ENCODE data around the gene KLF3.

KLF3 gene

DNA sequence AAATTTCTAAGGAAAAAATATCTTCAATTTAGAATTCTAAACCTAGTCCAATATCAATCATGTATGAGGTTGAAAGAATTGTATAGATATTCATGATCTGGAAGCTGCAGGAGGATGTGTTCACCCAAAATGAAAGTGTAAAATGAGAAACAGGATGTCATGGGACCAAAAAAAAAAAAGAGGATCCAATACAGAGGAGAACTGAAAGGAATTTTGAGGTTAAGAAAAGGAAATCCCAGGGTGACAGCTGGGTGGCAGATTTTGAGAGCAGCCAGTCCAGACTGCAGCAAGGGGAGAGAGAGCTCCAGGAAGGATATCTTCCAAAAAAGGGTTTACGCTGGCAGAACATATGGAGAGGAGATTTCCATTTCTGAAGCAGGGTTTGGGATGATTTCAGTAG, 79.9 kb downstream of the KLF3 start:
- no peak for DNase-seq (ENCODE audit: low spot score)

DNA sequence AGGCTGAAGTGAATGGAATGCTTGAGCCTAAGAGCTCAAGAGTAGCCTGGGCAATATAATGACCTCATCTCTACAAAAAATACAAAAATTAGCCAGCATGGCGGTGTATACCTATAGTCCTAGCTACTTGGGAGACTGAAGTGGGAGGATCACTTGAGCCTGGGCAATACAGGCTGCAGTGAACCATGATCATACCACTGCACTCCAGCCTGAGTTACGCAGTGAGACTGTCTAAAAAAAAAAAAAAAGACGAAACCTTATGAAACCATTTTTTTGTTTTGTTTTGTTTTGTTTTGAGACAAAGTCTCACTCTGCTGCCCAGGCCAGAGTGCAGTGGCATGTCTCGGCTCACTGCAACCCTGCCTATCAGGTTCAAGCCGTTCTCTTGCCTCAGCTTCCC, 81.9 kb downstream of the KLF3 start:
- DNase-seq (ENCODE audit: low spot score): no peak

GRCh38 chr4:38747629-38748028, 83.6 kb downstream of the KLF3 start:
- DNase-seq (ENCODE audit: low spot score): no peak

DNA sequence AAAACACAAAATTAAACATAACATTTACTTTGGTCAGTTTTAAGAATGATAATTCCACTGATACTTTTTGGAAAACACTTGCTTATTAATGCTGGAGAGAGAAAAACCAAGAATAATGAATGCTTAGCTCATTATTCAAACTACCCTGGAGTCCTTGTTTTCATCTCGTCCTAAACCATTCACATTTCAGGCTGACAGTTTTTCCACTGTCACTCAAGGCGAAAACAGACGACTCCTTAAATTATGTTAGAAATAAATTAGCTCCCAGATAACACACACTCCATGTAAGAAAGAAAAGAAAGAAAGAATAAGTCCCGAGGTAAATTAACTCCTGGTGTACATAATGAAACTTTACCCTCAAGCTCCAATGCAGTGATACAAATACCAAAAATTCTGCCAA, 85.3 kb downstream of the KLF3 start:
- DNase-seq (ENCODE audit: low spot score): no peak

All from HuH-7 (cell line).